ENCODE results near the gene WDR37. TPM values are rescaled to one million over a fixed set of nuclear protein-coding genes. Genes with fewer than 3 reads are reported as not detected.

Gene WDR37
- total and polyA plus RNA-seq, 2 donors from 2014 or later = 6.0 to 23.5 TPM

DNA sequence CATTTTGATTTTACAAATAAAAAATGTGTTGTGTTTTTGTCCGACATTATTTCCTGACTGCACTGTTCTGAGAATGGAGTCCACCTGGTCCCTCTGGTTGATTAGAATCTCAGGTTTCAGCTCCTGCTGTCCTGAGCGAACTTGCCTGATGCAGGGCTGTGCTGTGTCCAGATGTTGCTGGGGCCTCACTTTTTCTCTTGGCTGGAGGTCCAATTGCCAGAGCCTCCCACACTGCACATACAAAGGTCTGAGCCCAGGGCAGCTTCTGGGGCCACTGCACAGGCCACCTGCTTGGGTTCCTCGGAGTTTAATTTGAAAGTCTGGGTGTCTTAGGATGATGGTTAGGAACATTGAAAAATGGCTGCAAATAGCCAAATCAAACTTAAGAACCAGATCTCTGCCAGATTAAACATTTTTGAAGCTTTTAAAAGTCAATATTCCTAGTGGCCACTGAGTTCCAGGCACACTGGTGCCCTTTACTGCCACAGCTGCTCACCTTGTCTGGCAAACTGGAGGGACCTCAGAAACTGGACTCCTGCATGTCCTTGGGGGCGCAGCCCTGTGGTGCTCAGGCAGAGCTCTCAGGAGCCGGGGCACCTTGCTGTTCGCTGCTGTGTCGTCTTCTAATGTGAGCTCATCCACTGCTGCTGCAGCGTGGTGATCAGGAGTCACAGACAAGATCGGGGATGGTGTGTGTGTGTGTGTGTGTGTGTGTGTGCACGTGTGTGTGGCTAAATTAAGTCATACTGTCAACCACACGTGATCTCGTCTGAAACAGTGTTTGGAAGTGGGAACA is 75.0 kb downstream of the WDR37 start:
- Histone ChIP-seq H3K4me3 (ENCODE audit: low read length in 3 of 3) (no peak overlapping the region), H3K27me3 (ENCODE audit: control insufficient read depth, insufficient read depth, low read length) (no peaks in the 10 kb centered on the region), H3K27ac (ENCODE audit: low read depth in 2 of 2, low read length in 2 of 2) (no peak overlapping the region), H3K9ac (ENCODE audit: low read length in 3 of 3) (no peak overlapping the region), H3K36me3 (ENCODE audit: control insufficient read depth in 2 of 3, insufficient read depth in 3 of 3, low read length in 3 of 3) (peaks cover 0 to 21% (median 18%) of the 10 kb centered on the region in 3 donors), H3K4me1 (ENCODE audit: control insufficient read depth in 2 of 3, insufficient read depth in 2 of 3, low read depth in 1 of 3, low read length in 3 of 3) (no peaks in the 10 kb centered on the region), H3K9me3 (ENCODE audit: control insufficient read depth in 2 of 3, insufficient read depth in 1 of 3, low read length in 3 of 3) (no peaks in the 10 kb centered on the region)
- intact Hi-C loops (cut with DNase I) = no loop called here
- FAIRE-seq (no peak), DNase-seq (peak in 1 of 5 donors; percentile 29)
- TF ChIP-seq, protein P1, sequence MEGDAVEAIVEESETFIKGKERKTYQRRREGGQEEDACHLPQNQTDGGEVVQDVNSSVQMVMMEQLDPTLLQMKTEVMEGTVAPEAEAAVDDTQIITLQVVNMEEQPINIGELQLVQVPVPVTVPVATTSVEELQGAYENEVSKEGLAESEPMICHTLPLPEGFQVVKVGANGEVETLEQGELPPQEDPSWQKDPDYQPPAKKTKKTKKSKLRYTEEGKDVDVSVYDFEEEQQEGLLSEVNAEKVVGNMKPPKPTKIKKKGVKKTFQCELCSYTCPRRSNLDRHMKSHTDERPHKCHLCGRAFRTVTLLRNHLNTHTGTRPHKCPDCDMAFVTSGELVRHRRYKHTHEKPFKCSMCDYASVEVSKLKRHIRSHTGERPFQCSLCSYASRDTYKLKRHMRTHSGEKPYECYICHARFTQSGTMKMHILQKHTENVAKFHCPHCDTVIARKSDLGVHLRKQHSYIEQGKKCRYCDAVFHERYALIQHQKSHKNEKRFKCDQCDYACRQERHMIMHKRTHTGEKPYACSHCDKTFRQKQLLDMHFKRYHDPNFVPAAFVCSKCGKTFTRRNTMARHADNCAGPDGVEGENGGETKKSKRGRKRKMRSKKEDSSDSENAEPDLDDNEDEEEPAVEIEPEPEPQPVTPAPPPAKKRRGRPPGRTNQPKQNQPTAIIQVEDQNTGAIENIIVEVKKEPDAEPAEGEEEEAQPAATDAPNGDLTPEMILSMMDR (IDR thresholded peaks at IDR 0.05; ENCODE audit: borderline replicate concordance, extremely low read depth, insufficient read depth) = no peak

GRCh38 chr10:1132584-1132983 is 76.4 kb downstream of the WDR37 start:
- H3K4me1 ChIP-seq (ENCODE audit: control insufficient read depth in 2 of 3, insufficient read depth in 2 of 3, low read depth in 1 of 3, low read length in 3 of 3) = no peaks in the 10 kb centered on the region
- no peaks in the 10 kb centered on the region for H3K9me3 ChIP-seq (ENCODE audit: control insufficient read depth in 2 of 3, insufficient read depth in 1 of 3, low read length in 3 of 3)
- no peaks in the 10 kb centered on the region for H3K27me3 ChIP-seq (ENCODE audit: control insufficient read depth, insufficient read depth, low read length)
- no peak overlapping the region for H3K27ac ChIP-seq (ENCODE audit: low read depth in 2 of 2, low read length in 2 of 2)
- peak in 1 of 5 donors; percentile 24 for DNase-seq
- intact Hi-C loops (cut with DNase I) = no loop called here
- H3K9ac ChIP-seq (ENCODE audit: low read length in 3 of 3) = no peak overlapping the region
- TF ChIP-seq, protein P1 (IDR thresholded peaks at IDR 0.05; ENCODE audit: borderline replicate concordance, extremely low read depth, insufficient read depth) = no peak
- no peak for FAIRE-seq
- peaks cover 0 to 21% (median 18%) of the 10 kb centered on the region in 3 donors for H3K36me3 ChIP-seq (ENCODE audit: control insufficient read depth in 2 of 3, insufficient read depth in 3 of 3, low read length in 3 of 3)
- no peak overlapping the region for H3K4me3 ChIP-seq (ENCODE audit: low read length in 3 of 3)

DNA sequence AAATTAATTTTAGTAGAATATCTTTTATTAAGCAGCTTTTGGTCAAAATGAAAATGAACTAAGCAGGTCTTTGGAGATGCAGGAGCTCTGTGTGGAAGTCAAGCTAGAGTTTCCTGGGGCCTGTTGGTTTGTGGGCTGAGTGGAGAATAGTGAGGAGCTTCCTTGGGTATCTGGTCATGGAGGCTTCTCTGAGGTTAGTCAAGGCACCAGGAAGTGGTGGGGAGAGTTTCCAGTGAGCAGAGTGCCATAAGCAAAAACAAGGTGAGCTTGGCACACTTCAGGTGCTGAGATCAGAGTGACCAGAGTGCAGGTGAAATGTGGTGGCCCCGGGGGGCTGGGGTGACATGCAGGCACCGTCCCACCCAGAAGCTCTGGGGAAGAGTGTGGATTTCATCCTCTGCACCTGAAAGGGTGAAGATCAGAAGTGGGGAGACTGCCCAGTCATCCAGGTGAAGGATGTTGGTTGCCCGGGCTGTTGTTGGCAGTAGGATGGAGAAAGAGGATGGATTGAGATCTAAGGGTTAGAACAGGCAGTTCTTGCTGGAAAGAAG is 77.4 kb downstream of the WDR37 start:
- DNase-seq = peak in 1 of 5 donors; percentile 16
- FAIRE-seq = no peak

More for the DNA sequence above, 77.4 kb downstream of the WDR37 start:
- intact Hi-C loops (cut with DNase I) = no loop called here
- Histone ChIP-seq H3K9ac (ENCODE audit: low read length in 3 of 3) (no peak overlapping the region), H3K9me3 (ENCODE audit: control insufficient read depth in 2 of 3, insufficient read depth in 1 of 3, low read length in 3 of 3) (peaks cover 0 to 3% (median 0%) of the 10 kb centered on the region in 3 donors), H3K4me3 (ENCODE audit: low read length in 3 of 3) (no peak overlapping the region), H3K27ac (ENCODE audit: low read depth in 2 of 2, low read length in 2 of 2) (no peak overlapping the region), H3K4me1 (ENCODE audit: control insufficient read depth in 2 of 3, insufficient read depth in 2 of 3, low read depth in 1 of 3, low read length in 3 of 3) (no peaks in the 10 kb centered on the region), H3K36me3 (ENCODE audit: control insufficient read depth in 2 of 3, insufficient read depth in 3 of 3, low read length in 3 of 3) (peaks cover 0 to 21% (median 18%) of the 10 kb centered on the region in 3 donors), H3K27me3 (ENCODE audit: control insufficient read depth, insufficient read depth, low read length) (no peaks in the 10 kb centered on the region)
- TF ChIP-seq, protein P1 (IDR thresholded peaks at IDR 0.05; ENCODE audit: borderline replicate concordance, extremely low read depth, insufficient read depth) = no peak

Measured in kidney (tissue), 14 donors.